ENCODE results near the gene RTEL1.
"Not testable (repeated sequence)": the region's sequence is repeated elsewhere in the genome, so short reads cannot be mapped to it uniquely, and the experiment has no call there.

The RTEL1 gene

GRCh38 chr20:63628246-63628975, 29.7 kb upstream of the RTEL1 start:
- peak; percentile 13 for DNase-seq

GRCh38 chr20:63630956-63631355, 27.2 kb upstream of the RTEL1 start:
- DNase-seq, result not testable (repeated sequence)

GRCh38 chr20:63631426-63631825, 26.7 kb upstream of the RTEL1 start:
- not testable (repeated sequence) for DNase-seq

- no peak for DNase-seq
Observed at GRCh38 chr20:63633732-63634131, 24.4 kb upstream of the RTEL1 start.

- no peak for DNase-seq
Observed at GRCh38 chr20:63635431-63636141, 22.5 kb upstream of the RTEL1 start.

- no peak for DNase-seq
Observed at GRCh38 chr20:63636752-63637628, 21.1 kb upstream of the RTEL1 start.

GRCh38 chr20:63639093-63639975, 18.8 kb upstream of the RTEL1 start:
- no peak for DNase-seq

GRCh38 chr20:63640086-63640485, 18.0 kb upstream of the RTEL1 start:
- no peak for DNase-seq

GRCh38 chr20:63640686-63641085, 17.4 kb upstream of the RTEL1 start:
- not testable (repeated sequence) for DNase-seq

- DNase-seq, result no peak
Observed at GRCh38 chr20:63641146-63641791, 16.8 kb upstream of the RTEL1 start.

GRCh38 chr20:63641792-63642523, 16.2 kb upstream of the RTEL1 start:
- DNase-seq, result peak; percentile 89

GRCh38 chr20:63642527-63643247, 15.4 kb upstream of the RTEL1 start:
- no peak for DNase-seq

- no peak for DNase-seq
Observed at GRCh38 chr20:63643499-63643898, 14.6 kb upstream of the RTEL1 start.

- no peak for DNase-seq
Observed at GRCh38 chr20:63643946-63644345, 14.2 kb upstream of the RTEL1 start.

- DNase-seq, result no peak
Observed at GRCh38 chr20:63645218-63645617, 12.9 kb upstream of the RTEL1 start.

- no peak for DNase-seq
Observed at GRCh38 chr20:63648190-63648589, 9.9 kb upstream of the RTEL1 start.

- no peak for DNase-seq
Observed at GRCh38 chr20:63648895-63649589, 9.1 kb upstream of the RTEL1 start.

- not testable (repeated sequence) for DNase-seq
Observed at GRCh38 chr20:63650486-63650885, 7.6 kb upstream of the RTEL1 start.

GRCh38 chr20:63651942-63652191, 6.2 kb upstream of the RTEL1 start:
- DNase-seq, result no peak
